ENCODE measurements around the gene TNFAIP2. TPM values are rescaled to one million over a fixed set of nuclear protein-coding genes. Genes with fewer than 3 reads are reported as not detected.

Gene TNFAIP2
- polyA plus RNA-seq, 1 donor: 29.6 TPM

DNA sequence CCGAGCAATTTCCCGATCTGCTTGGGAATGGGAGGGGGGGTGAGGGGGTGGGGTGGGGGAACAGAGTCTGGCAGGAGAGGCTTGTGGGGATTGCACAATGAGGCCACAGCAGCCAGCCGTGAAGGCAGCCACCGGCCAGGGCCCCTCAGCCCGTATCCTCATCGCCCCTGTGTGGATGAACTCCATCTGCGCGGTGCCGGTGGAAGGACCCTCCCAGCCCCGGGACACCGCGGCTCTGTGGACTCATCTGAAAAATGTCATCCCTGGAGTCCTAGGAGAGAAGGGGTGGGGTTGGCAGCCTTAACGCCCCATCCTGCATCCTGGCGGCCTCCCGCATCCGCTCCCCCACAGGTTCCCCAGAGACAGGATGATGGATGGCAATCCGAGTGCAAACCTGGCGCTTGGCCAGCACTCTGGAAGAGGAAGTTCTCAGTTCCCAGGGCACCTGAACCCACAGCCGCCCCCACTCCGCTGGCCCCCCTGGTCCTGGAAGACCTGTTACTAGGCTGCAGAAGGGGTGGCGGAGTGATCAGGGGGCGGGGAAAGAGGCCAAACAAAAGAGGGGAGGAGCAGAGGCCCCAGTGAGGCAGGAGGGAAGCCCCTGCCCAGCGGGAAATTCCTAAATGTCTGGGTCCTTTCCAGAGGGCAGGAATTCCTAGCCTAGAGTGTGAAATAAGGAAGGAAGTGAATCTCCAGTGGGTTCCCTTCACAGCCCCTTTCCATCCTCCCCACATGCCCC lies 1.2 kb upstream of the TNFAIP2 start:
- peak; percentile 94 for DNase-seq

DNA sequence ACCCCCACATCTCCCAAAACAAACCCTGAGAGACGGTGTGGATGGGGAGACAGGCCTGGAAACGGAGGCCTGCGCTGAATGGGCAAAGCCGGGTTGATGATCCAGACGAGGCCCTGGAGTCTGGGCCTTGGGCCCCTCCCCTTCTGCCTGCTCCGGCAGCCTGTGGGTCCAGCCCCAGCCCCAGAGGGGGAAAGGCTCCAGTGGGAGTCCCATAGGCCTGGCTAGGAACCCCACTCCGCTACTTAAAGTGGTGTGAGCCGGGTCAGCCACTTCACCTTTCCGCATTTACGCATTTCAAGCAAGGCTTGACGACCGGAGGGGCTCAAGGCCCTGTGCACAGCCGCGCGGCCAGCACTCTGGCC lies 695 bp upstream of the TNFAIP2 start:
- DNase-seq: no peak

DNA sequence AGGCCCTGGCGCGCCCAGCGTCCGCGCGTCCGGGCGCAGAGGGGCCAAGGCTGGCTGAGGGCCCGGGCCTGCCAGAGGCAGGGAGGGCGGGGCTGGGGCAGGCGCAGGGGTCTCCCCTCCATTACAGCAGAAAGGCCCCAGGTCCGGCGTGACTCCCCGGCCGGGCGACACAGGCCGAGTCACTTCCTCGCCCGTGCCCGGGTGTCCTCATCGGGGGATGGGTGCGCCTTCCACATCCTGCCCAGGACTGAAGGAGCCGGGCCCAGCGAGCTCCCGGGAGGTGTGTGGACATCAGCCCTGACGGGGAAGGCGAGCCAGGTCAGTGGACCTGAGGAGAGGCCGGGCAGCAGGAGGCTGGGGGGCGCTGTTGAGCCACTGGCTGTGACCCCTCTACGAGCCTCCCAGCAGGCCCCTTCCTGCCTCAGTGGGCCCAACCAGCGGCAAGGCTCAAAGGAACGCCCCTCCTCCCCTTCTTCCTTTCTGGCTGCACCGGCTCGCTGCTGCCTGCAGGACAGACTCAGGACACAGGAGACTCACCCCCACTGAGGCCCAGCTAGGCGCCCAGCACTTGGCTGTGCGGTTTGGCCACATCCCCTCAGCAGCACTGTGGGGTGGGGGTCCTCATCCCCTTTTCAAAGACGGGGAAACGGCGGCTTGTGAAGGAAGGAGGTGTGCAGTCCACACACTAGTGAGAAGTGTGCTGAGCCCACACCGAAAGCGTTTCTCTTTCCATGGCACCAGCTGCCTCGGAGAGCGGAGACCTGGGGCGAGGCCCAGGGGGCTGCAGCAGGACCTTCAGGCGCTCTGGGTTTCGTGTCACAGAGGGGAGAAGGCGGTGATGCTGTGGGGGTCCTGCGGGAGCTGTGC lies 606 bp downstream of the TNFAIP2 start:
- DNase-seq: no peak

DNA sequence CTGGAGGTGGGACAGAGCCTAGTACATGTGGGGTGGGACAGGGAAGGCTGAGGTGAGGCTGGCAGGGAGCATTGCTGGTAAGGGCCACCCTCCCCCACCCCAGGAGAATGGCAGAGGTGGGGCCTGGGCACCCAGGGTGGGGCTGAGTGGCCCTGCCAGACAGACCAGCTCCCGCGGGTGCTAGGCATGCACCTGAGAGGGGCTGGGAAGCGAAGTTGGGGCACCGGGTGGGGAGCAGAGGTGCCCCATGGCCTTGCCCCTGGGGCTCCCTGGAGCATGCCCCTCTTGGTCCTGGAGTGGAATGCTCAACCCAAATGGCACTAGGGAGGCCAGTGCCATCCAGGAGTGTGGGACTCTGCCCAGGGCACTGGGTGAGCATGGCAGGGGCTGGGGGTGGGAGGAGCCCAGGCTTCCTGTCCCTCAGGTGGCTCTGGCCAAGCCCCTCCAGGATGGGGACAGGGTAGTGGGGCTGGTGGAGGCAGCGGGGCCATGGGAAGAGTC lies 1.3 kb downstream of the TNFAIP2 start:
- no peak for DNase-seq

DNA sequence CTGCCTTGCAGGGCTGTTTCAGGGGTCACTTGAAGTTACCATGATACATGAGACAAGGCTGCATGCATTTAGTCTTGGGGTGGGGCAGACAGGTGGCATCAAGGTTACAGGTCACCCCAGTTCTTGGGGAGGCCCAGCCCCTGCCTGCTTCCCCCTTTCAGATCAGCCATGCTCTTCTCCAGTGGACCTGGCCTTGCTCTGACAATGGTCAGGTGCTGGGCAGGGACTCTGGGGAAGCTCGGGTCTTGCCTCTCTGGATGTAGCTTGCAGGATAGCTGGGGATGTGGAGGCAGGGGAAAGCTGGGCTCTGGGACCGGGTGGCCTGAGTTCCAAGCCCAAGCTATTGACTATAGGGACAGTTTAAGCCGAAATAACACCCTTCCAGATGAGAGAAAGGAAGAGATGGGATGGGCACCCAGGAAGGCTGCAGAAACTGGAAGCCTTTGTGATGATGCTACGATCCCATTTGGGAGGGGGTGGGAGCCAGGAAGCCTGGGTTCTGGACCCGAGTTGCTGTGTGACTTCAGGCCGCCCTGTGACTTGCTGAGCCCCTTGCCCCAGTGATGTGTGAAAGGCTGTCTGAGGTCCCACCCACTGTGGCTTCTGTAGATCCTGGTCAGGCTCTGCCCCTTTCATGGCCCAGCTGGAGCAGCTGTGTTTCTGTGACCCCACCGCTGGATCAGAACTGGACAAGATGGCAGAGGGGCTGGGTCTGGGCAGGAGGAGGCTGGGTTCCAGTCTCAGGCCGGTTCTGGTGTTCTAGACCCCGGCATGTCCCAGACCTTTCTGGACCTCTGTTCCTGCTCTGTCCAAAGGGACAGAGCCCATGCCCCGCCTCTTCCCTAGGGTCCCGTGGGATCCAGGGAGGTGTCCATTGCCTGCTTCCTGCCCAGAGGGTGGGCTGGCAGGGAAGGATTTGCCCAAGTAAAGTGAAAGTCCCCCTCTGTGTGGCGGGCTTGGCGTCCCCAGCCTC lies 2.1 kb downstream of the TNFAIP2 start:
- no peak for DNase-seq

DNA sequence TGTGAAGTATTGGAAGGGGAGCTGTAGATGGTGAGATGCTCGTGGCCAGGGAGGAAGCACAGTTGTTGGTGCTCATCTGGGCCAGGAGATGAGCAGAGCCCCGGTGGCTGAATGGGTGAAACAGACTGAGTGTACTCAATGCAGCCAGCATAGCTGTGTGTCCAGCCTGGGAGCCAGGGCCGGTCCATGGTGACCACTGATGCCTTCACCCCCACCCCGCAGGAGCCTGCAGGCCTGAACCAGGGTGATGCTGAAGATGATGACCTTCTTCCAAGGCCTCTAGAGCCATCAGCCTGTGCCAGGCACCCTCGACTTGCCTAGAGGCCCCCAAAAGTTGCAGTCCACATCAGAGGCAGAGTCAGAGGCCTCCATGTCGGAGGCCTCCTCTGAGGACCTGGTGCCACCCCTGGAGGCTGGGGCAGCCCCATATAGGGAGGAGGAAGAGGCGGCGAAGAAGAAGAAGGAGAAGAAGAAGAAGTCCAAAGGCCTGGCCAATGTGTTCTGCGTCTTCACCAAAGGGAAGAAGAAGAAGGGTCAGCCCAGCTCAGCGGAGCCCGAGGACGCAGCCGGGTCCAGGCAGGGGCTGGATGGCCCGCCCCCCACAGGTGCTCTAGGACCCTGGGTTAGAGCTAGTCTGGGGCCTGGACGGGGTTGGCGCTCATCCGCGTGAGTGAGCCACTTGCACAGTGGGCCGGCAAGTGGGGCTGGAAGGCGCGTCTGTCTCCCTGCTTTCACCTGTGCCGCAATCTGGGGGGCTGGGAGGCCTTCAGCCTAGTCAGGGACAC lies 3.0 kb downstream of the TNFAIP2 start:
- DNase-seq: no peak

DNA sequence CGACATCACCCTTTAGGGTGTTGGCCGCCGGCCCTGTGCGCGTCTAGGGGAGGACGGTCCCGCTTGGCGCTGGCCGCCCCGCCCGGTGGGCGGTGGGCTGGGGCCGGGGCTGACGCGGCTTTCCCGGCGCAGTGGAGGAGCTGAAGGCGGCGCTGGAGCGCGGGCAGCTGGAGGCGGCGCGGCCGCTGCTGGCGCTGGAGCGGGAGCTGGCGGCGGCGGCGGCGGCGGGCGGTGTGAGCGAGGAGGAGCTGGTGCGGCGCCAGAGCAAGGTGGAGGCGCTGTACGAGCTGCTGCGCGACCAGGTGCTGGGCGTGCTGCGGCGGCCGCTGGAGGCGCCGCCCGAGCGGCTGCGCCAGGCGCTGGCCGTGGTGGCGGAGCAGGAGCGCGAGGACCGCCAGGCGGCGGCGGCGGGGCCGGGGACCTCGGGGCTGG lies 3.6 kb downstream of the TNFAIP2 start:
- peak; percentile 62 for DNase-seq

DNA sequence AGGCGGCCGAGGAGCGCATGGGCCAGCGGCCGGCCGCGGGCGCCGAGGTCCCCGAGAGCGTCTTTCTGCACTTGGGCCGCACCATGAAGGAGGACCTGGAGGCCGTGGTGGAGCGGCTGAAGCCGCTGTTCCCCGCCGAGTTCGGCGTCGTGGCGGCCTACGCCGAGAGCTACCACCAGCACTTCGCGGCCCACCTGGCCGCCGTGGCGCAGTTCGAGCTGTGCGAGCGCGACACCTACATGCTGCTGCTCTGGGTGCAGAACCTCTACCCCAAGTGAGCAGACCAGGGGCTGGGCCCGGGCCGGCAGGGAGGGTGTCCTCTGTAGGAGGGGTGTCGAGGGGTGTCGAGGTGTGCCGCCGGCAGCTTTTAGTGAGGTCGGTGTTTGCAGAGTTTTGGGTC lies 4.1 kb downstream of the TNFAIP2 start:
- no peak for DNase-seq

DNA sequence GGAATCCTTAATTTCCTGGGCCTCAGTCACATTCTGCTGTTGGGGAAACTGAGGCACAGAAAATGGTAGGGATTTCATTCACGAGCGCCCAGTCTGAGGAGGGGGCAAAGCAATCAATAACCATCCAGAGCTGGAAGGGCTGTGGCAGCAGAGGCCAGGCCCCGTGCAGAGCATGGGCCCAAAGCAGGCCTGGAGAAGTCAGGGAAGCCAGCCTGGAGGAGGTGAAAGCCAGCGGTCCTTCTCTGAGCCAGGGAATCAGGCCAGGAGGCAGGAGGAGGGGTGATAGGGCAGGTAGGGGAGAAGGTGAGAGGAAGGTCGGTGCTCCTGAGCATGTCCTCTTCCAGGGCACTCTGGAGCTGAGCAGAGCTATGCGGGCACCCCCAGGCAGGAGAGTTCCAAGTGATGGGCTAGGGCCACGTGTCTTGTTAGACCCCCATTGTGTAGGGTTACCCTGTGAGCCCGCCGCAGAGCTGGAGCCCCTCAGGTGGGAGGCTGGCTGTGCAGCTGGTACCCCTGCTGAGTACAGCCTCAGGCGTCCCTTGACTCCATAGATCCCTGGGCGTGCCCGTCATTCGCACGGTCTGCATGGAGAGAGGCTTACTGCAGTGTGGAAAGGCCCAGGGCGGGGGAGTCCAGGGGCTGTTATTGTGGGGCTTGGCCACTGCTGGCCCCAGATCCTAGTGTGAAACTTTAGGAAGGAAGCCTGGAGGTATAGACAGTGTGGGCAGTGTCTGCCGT lies 4.8 kb downstream of the TNFAIP2 start:
- DNase-seq: no peak

DNA sequence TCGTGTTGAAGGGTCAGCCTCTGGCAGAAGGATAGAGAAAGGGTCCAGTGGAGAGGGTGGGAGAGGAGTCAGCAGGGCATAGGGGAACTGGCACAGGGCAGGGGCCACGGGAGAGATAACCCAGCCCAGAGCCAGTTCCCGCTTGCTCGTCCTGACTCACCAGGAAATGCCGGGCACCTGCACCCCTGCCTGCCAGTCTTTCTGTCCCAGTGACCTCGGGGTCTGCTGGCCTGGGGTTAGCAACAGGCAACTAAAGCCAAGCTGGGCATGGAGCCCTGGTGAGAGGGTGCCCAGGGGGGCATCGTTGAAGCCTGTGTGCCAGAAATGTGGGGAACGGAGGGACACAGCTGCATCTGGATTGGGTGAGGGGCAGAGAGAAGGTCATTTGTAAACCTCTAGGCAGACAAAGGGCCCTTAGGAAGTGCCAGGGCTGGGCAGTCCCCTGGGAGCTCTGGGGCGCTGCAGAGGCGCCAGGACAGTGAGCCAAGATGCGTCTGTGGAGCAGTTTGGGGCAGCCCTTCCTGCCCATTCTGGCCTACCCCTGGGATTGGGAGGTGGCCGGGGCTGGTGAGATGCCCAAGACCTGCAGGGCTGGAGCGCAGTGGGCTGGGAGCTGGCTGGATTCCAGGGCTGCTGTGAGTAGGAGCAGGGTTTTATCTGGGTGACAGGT lies 5.5 kb downstream of the TNFAIP2 start:
- no peak for DNase-seq

DNA sequence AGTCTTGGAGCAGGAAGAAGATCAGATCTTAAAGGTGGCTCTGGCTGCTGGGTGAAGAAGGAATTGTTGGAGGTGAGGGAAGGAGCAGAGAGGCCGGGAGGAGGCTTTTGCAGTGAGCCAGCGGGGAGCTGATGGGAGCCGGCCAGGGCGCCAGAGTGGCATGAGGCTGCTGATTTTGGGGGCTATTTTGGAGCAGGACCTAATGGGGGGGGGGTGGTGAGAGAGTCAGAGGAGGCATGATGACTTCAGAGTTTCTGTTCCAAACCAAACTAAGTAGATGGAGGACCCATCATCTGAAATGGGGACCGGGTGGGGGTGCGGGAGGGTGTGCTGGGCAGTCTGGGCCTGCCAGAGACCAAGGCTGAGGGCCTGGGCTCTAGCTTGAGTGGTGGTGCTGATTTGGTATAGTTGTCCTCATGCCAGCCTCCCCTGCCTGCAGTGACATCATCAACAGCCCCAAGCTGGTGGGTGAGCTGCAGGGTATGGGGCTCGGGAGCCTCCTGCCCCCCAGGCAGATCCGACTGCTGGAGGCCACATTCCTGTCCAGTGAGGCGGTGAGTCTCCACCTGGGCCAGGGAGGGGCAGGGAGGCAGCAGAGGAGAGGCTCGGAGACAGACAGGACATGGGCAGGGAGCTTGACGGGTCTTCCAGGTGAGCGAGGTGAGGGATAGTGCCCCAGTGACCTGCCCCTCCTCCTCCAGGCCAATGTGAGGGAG lies 6.2 kb downstream of the TNFAIP2 start:
- no peak for DNase-seq

DNA sequence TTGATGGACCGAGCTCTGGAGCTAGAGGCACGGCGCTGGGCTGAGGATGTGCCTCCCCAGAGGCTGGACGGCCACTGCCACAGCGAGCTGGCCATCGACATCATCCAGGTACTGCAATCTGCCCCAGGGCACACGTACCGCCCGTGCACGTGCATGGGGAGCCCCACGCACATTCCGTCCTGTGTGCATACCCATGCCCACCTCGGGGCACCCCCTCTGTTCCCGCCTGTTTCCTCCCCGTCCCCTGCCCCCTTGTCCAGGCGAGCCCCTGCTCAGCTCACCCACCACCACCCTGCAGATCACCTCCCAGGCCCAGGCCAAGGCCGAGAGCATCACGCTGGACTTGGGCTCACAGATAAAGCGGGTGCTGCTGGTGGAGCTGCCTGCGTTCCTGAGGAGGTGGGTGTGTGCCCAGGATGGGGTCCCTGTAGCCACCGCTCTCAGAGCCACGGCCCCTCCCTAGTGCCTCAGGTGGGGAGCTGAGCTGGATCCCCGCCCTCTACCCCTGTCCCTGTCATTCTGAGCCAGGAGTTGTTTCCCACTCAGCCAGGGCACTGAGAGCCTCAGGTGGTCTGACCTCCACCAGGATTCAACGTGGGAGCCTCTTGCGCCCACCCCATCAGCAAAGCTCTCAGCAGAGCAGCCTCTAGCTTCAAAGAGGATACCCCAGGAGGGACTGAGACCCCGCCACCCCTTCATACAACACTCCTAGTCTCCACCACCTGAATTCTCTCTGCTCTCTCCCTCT lies 6.9 kb downstream of the TNFAIP2 start:
- DNase-seq: no peak

DNA sequence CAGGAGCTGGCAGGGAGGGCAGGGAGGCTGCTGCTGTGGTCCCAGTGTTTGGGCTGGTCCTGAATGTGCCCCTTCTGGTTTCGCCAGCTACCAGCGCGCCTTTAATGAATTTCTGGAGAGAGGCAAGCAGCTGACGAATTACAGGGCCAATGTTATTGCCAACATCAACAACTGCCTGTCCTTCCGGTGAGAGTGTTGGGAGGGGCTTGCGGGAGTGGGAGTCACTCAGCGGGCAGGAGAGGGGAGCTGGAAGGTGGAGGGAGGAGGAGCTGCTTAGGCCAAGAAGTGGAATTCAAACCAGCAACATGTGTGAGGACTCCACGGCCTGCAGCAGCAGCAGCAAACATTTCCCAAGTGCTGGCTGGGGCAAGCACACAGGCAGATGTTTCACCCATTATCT lies 7.7 kb downstream of the TNFAIP2 start:
- DNase-seq: peak; percentile 61

DNA sequence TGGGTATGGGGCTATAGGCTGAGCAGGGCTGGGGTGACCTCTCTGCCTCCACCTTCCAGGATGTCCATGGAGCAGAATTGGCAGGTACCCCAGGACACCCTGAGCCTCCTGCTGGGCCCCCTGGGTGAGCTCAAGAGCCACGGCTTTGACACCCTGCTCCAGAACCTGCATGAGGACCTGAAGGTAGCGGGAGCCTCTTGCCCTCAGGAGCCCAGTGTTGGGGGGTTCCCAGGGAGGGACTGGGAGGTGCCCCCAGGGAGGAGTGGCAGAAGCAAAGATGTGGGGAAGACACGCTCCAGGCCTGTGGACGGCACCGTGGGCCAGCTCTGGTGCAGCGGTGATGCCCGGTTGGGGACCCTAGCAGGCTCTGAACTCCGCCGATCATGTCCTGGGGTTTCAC lies 8.3 kb downstream of the TNFAIP2 start:
- DNase-seq: no peak

DNA sequence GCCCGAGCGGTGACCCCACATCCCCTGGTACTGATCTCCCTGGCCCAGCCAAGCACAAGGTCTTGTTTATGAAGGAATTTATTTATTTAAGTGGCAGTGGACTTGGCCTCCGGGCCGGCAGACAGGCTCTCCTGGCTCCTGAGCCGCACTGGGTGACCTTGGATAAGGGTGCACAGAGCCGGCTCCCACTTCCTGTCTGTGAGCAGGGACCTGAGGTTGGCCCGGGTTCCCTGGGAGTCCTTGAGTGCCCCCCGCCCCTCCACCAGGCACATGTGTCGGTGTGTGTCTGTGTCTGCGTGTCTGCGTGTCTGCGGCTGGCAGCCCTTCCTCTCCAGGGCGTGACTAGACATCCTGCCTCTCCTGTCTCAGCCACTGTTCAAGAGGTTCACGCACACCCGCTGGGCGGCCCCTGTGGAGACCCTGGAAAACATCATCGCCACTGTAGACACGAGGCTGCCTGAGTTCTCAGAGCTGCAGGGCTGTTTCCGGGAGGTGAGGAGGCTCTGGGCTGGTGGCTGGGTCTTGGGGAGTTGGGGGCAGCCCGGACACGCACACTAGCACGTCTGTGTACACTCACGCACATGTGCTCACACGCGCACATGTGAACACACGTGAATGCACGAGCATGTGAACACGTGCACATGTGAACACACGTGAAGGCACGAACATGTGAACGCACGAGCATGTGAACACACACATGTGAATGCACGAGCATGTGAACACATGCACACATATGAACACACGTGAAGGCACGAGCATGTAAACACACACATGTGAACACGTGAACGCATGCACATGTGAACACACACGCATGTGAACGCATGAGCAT lies 9.3 kb downstream of the TNFAIP2 start:
- no peak for DNase-seq

DNA sequence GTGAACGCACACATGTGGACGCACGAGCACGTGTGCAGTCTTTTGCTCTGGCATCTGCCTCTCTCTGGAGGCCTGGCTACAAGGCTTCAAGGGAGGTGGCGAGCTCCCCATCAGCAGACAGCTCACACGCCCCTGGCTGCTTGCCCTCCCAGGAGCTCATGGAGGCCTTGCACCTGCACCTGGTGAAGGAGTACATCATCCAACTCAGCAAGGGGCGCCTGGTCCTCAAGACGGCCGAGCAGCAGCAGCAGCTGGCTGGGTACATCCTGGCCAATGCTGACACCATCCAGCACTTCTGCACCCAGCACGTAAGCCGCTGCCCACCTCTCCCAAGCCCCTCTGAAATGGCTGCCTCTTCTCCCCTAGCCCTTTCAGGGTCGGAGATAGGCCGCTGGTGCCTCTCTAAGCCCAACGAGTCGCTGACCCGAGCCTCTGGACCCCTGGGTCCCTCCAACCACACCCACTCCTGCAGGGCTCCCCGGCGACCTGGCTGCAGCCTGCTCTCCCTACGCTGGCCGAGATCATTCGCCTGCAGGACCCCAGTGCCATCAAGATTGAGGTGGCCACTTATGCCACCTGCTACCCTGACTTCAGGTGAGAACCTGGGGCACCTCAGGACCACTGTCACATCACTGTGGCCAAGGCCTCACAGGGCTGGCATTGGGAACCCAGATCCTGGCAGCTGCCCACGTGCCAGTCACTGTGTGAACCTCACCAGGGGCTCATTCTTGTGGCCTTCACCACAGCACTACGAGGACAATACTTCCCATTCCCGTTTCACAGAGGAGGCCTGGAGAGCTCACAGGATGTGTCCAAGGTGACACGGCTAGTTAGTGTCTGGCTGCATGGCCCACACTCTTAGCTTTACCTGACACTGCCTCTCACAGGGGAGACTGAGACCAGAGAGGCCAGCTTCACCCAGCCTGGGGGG lies 10.2 kb downstream of the TNFAIP2 start:
- DNase-seq: no peak
